Central memory CD4-positive, alpha-beta T cell (primary cell): ENCODE results near the gene INTS6.

Experiments
- DNase-seq: peaks from one replicate; pipeline ENCODE4 v3.0.0; 2022

Gene INTS6

DNA sequence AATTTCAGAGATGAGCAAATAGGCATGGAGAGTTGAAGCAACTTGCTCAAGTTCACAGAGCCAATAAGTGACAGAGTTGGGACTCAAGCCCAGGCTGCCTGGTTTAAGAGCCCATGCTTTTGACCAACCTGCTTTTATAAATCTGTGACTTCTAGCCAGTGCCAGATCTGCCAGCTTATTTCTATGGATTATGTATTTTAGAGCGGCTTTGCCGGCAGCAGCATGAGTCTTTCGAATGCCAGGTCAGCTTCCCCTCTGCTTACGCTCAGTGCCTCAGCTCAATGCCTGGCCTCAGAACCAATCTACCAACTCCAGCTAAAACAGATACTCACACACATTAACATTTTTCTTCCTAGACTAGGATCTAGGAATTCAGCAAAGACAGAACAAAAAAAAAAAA, 111.0 kb downstream of the INTS6 start:
- no peak for DNase-seq

DNA sequence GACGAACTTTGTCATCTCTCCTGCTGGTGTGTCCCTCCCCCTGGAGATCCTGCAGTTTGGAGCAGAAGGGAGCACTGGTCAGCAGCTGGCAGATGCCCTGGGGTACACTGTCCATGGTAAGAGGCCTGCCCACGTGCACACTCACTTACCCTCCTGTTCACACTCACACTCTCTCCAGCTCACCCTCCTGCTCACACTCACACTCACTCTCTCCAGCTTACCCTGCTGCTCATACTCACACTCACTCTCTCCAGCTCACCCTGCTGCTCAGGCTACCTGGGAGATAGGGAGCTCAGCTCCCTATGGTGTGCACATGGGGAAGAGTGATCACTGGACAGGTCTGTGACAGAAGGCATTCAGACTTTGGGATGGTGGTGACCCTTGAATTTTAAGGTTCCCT, 111.6 kb downstream of the INTS6 start:
- no peak for DNase-seq

DNA sequence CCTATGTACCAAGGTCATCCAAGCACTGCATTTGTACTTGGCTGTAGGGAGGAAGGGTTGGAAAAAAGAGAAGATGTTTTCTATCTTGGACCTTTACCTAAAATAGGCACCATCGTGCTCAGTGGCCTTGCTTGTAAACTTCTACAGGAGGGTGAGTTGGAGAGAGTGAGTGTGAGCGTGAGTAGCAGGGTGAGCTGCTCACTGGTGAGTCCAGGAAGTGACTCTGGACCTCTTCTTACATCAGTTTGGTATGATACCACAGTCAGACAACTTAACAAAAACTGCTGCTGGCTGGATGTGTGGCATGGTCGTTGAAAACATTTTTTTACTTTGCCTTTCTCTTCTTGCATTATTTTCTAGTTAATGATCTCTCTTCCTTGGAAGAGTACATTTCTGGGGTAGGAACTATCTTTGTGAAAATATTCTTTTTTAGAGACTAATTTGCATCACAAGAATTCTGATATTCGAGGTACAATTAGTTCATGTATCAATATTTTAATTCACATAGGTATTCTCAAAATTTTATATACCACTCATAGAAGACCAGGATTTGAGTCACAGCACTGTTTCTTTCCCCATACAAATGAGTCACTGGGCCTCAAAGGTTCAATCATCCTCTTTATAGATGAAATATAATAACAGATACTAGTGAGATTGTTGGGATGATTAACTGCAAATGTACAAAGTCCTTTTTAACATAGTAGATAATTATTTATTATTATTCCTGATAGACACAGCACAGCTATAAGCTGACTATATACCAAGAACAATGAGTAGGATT, 112.7 kb downstream of the INTS6 start:
- no peak for DNase-seq

DNA sequence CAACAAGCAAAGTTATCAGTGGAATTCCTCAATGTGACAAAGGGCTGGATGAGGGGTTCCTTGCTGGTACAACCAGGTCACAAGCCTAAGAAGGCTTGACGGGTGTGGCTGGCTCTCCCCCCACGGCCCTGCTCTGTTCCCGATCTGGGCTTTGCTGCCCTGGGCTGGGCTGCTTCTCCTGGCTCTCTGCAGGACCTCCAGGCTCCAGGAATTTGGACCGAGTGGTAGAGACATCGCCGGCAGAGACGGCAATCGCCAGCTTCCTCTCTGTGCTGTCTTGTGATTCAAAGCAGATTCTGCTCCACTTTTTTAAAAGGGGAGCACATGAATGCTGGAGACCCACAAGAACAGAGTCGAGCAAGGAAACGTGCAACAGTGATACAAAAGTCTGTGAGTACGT, 113.5 kb downstream of the INTS6 start, which contains the start of gene SERPINE3:
Gene SERPINE3 (plus strand): TSS at position 338 of the 400 bp plus-strand sequence. CDS start 1,401 bp downstream, outside the sequence.
- DNase-seq: no peak

DNA sequence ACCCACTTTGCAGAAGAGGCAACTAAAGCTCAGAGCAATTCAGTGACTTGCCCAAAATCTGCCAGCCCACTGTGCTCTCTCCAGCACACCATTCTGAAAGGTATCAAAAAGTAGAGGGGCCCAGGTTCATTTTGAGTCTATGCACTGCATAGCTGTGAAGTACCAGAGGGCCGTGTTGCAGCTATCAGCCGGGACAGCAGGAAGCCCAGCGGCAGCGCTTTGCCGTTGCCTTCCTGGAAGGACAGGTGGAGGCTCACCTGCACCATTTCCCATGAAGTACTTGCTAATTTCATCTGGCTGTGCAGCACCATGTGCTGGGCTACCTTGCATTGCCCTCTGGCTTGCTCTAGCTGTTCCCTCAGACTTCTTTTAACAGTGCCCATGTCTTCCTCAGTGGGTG, 116.1 kb downstream of the INTS6 start:
- DNase-seq: no peak

DNA sequence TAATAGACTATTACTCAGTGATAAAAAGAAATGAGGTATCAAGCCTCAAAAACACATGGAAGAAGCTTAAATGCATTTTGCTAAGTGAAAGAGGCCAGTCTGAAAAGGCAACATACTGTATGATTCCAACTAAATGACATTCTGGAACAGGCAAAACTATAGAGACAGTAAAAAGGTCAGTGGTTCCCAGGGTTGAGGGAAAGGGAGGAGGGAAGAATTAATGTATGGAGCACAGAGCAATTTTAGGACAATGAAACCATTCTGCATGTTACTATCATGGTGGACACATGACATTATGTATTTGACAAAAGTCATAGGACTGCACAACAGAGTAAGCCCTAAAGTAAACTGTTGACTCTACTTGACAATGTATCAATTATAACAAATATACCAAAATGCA, 119.0 kb downstream of the INTS6 start:
- DNase-seq: no peak

DNA sequence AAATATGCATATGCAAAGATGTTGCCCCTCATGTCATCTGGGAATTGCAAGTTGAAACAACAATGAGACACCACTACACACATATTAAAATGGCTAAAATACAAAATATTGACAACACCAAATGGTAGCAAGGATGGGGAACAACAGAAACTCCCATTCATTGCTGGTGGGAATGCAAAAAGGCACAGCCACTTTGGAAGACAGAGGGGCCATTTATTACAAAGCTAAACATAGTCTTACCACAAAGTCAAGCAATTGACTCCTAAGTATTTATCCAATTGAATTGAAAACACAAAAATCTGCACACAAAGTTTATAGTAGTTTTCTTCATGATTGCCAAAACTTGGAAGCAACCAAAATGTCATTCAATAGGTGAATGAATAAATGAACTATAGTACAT, 119.4 kb downstream of the INTS6 start:
- DNase-seq: no peak

DNA sequence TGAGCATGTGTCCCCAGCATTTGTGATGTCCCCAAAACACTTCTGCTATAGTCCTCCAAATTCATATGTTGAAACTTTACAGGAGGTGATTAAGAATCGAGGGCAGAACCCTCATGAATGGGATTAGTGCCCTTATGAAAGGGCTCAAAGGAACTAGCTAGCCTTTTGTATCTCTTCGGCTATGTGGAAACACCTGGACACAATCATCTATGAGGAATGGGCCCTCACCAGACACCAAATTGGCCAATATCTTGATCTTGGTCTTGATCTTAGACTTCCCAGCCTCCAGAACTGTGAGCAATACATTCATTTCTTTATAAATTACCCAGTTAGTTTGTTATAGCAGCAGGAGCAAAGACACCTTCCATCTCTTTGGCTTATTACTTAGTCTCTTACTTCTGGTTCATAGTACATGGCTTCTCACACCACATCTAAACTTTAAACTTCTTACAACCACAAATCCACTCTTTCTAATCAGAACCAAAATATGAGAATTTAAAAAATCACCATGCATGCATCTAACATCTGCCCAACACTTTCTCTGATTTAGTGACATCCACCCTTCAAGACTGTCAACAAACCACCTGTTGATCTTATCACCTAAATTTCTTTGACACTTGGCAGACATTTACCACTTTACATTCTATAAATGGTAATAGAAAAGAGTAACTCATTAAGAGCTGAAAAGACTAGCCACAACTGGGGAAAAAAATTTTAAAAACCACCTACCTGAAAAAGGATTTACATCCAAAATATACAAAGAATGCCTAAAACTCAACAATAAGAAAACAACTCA, 120.1 kb downstream of the INTS6 start:
- no peak for DNase-seq

DNA sequence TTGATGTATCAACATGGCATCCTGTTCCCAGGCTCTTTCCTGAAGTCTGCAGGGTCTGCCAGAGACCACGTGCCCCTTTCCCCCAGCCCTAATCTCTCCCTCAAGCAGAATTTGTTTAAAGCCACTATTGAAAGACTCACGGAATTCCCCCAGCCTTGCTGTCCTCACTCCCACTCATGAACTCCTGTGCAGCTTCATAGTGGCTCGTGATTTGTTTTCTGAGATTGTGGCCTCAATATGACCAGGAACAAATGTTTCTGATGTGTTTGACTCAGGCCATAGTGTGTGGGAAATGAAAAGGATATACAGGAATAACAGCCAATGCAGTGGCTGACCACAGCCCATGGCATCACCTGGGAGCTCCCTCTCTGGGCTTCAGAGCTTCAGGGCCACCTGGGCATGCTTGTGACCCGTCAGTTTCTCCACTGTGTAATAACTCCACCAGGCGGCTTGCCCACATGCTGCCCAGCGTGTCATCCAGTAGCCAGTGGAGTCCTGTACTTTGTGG, 121.4 kb downstream of the INTS6 start:
- DNase-seq: no peak

DNA sequence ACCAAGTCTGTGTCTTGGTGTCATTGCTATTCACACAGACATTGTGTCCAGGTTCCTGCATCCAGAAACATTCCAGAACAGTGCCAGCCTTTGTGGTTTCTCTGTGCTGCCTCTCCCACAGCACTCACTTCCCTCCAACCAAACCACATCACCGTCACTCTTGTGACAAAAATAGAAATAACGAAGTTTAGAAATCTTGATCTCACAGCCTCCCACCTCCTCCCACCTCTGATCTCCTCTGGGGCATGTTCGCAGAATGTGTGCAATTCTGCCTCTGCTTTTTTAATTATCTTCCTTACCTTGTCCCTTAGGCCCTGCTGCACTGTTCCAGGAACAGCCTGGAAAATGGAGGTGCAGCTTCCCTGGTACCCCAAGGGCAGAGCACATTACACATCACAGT, 122.0 kb downstream of the INTS6 start:
- no peak for DNase-seq

DNA sequence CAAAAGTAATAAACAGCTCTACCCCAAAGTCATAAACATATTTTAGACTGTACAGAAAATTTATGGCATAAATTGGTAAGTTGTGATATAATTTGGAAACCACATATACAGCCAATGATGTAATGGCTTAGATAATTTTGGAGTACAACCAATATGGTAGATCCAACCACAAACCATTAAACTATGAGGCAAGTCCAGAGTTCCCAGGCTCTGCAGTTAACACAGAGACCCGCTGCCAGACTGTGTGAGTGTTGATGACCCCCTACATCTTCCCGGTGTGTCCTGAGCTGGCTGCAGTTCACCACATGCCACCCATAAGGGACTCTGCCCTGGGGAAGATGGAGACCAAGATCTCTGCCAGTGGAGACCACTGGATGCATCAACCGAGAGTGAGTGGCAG, 123.2 kb downstream of the INTS6 start:
- DNase-seq: no peak

DNA sequence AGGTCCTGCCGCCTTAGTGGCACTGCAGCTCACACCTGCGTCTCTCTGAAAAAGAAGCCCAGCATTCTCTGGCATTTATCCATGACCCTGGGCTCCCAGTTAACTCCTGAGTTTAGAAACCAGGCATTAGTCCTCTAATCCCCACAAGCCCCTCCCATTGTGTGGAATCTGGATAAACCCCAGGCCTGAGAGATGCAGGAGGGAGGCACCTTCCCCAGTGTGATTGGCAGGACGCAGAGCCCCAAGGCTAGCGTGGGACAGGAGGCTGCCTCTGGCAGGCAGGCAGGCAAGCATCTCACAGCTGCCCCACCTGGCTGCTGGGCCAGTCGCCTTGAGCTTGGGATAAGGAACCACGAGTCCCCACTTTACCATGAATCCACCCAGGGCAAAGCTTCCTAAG, 124.3 kb downstream of the INTS6 start:
- DNase-seq: no peak

DNA sequence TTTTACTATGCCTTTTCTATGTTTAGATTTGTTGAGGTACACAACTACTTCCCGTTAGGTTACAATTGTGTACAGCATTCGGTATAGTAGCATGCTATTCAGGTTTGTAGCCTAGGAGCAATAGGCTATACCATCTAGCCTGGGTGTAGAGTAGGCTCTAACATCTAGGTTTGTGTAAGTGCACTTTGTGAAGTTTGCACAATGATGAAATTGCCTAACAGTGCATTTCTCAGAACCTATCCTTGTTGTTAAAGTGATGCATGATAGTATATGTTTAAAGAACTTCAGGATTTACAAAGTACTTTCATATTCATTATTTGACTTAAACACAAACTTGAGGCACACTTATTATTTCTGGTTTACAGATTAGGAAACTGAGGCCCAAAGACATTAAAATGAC, 124.9 kb downstream of the INTS6 start:
- DNase-seq: no peak

DNA sequence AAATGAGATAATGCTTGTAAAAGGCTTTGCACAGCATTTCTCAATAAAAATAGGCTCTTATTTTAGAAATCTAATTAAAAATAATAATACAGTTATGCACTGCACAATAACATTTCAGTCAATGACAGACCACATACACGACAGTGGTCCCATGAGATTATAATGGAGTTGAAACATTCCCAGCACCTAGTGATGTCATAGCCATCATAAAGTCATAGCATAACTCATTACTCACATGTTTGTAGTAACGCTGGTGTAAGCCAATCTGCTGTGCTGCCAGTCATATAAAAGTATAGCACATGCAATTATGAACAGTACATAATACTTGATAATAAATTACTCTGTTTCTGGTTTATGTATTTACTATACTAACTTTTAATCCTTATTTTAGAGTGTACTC, 126.1 kb downstream of the INTS6 start:
- DNase-seq: no peak

DNA sequence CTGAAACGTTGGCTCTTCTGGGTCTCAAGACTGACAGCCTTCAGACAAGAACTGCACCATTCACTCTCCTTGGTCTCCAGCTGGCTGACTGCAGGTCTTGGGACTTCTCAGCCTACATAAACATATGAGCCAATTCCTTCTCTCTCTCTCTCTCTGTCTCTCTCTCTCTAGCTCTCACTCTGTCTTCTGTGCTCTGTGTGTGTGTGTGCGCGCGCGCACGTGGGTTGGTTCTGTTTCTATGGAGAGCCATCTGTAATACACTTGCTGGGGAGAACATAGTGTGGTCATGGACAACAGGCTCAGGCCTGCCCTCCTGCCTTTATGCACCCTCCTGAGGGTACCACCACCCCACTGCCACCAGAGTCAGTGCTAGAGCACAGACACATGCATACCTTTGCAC, 127.0 kb downstream of the INTS6 start:
- DNase-seq: no peak

DNA sequence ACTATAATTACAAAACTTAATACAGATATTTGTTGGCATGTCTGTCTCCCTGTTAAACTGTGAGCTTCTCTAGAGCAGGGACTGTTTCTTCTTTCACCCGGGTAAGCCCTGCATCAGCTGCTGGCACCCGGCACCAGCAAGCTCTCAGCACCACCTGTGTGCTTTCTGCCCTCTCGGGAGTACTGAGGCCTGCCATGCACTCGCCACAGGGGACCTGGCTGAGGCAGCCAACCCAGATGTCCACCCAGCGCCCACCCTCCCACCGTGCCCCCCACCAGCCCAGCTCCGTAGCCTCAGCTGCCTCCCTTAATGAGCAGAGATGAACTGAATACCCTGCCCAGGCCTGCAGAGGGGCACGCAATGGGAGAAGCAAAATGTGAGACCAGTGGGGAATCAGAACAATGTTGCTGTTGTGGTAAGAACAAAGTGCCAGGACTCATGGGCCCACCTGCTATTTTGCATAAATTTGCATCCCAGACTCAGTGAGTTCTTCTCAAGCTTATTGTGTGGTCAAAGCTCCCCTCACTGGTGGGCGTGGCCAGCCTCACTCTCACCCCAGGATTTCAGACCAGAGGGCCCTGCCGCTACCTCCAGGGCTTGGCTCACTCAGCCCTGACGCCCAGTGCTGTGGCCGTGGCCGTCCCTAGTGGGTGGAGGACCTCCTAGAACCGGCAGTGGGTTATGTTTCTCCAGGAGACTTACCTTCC, 128.0 kb downstream of the INTS6 start:
- no peak for DNase-seq

DNA sequence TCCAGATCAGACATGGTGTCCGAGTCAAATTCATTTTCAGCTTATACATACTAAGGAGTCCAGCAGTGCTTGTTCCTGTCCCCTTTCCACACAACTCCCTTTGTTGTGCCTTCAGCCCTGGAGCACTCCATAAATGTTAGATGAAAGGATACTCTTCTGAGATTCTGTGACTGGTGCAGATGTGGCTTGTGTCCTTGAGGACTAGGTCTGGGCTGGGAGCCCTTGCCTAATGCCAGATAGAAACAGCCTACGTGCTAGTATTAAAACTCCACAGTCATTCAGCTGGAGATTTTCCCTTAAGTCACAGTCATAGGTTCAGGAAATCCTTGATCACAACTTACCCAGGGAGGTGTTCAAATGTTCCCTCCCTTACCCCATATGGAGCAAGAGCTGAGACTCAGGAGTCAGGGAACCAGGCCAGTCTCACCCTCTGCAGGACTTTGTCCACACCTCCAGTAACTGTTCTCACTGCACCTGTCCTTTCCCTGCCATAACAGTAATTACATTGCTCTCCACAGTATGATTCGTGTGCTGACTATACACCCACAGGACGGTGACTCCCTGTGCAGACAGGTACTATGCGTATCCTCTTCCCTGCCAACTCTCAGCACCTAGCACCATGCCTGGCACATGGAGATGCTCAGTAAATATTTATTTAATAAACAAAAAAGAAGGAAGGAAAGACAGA, 128.9 kb downstream of the INTS6 start:
- no peak for DNase-seq

DNA sequence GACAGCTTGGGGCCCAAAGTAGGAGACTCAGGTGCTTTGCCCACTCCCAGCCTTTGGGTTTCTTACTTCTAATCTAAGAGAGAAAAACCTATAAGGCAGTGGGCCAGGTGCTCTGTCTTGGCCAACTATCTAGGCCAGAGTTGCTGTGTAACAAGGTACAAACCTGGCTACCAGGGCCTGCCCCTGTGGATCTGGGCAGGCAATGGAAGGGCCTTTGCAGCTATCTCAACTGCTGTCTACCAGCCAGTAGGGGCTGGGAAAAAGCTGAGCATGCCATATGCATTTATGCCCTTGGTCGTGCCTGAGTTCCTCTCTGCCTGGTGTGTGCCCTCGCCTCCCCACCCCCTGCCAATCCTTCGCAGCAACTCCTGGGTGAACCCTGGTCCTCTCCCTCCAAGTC, 130.0 kb downstream of the INTS6 start:
- no peak for DNase-seq

DNA sequence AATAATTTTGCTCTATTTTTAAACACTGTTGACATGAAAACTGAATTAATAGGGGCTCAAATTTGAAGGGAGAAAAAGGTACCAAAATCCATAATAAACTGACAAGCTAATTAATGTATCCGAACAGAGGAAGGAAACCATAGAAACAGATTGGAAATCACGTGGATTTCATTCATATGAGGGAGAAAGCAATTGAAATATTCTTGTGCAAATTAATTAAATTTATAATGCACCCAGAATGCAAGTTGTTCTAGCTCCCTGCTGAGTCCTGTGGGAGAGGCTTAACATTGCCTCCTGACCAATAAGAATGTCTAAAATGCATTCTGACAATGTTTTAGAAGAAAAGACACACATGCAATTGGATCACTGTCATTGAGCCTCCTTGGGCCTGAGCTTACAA, 131.0 kb downstream of the INTS6 start:
- no peak for DNase-seq

DNA sequence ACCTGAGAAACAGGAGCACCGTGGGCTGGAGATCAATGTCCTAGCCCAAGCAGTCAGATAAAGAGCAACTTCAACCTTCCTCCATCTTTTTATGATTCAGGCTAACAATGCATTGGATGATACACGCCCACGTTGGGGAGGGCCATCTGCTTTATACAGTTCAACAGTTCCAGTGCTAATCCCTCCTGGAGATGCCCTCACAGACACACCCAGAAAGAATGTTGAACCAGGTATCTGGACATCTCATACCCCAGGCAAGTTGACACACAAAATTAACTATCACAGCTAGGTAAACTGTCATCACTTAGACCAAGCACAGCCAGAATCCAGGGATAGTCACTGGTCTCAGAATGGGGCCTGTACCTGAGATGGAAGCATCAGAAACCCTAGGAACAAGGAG, 134.0 kb downstream of the INTS6 start:
- no peak for DNase-seq

DNA sequence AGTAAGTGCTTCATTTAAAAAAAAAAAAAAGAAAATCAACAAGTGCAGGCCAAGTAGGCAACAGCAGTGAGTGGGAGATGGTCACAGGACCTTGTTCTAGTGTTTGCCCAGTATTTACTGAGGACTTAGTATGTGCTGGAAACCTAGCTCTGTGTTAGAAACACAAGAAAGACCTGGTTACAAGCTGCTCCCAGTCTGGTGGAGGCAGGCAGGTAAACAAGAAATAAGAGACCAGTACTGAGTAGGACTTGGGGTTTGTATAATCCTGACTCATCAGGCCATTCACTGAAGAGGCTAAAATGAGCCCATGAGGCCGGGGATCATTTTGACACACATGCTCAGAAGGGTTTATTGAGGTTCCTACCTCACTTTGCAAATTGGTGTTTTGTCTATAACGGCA, 134.8 kb downstream of the INTS6 start:
- DNase-seq: no peak

DNA sequence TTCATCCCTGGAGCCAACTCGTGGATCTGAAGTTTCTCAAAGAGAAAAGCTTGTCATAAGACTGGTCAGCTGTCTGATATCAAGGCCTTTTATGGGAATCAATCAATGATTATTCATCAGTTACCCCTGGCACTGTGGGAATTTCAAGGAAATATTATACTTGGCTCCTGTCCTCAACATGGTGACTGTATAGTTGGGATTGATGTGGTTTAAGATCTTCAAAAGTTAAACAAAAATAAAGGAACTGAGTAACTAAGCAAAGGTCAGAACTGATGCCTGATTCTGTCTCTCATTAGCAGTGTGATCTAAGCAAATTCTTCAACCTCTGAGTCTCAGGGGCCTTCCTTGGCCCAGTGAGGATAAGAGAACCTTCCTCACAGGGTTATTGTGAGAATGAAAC, 135.6 kb downstream of the INTS6 start:
- no peak for DNase-seq

DNA sequence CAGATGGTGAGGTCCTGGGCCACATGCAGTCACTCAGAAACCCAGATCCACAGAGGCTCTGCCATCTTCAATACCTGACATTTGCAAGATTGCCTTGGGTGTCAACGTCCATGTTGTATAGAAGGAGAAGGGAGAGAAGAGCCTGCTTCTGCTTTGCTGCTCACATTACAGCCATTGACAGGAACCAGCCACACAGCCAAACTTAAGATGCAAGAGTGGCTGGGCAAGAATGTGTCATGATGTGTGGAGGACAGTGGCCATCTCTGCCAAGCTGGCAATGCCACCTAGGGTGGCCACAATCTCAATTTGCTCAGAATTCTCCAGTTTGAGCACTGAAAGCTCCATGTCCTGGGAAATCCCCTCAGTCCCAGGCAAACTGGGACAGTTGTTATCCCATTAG, 139.2 kb downstream of the INTS6 start:
- no peak for DNase-seq
